Measurements from ENCODE around the gene ALOX5AP. TPM values are rescaled to one million over a fixed set of nuclear protein-coding genes. Genes with fewer than 3 reads are reported as not detected.

The ALOX5AP gene
- total RNA-seq, 1 experiment from 2014 or later = not detected

DNA sequence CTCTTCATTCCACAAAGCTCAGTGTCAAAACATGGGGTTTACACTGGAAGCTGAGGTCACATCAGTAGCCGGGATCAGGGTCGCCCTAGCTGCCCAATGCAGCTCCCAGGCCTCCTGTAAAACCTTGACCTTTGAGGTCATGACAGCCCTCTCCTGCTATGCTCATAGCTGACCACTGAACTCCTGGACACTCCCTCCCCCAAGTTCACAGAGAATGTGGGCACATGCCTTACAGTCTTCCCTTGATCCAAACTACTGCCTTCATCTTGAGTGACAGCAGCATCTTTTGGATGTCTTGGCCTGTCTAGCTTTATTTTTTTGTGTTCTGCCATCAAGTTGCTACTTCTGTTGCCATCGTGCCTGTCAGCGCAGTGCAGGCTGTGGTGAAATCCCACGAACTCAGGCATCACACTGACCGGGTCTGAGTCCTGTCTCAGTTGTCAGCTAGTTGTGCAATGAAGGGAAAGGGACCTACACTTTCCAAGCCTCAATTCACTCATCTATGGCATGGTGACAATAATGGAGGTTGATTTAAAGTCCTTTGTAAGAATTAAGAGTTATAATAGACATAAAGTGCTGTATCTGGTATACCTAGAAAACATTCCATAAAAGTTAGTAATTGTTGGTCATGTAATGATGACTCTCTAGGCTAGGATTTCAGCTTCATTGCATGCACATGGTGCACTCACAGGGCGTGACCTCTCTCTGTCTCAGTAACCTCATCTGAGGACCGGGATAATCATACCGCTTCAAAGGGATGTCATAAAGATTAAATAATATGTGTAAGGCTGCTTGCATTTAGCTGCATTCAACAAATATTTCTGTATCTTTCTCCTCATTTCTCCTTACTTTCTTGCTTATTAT lies 16.4 kb upstream of the ALOX5AP start (continued):
- TF ChIP-seq, protein P1, sequence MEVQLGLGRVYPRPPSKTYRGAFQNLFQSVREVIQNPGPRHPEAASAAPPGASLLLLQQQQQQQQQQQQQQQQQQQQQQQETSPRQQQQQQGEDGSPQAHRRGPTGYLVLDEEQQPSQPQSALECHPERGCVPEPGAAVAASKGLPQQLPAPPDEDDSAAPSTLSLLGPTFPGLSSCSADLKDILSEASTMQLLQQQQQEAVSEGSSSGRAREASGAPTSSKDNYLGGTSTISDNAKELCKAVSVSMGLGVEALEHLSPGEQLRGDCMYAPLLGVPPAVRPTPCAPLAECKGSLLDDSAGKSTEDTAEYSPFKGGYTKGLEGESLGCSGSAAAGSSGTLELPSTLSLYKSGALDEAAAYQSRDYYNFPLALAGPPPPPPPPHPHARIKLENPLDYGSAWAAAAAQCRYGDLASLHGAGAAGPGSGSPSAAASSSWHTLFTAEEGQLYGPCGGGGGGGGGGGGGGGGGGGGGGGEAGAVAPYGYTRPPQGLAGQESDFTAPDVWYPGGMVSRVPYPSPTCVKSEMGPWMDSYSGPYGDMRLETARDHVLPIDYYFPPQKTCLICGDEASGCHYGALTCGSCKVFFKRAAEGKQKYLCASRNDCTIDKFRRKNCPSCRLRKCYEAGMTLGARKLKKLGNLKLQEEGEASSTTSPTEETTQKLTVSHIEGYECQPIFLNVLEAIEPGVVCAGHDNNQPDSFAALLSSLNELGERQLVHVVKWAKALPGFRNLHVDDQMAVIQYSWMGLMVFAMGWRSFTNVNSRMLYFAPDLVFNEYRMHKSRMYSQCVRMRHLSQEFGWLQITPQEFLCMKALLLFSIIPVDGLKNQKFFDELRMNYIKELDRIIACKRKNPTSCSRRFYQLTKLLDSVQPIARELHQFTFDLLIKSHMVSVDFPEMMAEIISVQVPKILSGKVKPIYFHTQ (CRISPR knock-in tag; IDR thresholded peaks at IDR 0.05) = no peak
- TF ChIP-seq HMGA2 (CRISPR knock-in tag; IDR thresholded peaks at IDR 0.05) (no peak), ZNF263 (CRISPR knock-in tag; IDR thresholded peaks at IDR 0.05; ENCODE audit: low read depth) (no peak), ZNF232 (CRISPR knock-in tag; IDR thresholded peaks at IDR 0.05) (no peak)

DNA sequence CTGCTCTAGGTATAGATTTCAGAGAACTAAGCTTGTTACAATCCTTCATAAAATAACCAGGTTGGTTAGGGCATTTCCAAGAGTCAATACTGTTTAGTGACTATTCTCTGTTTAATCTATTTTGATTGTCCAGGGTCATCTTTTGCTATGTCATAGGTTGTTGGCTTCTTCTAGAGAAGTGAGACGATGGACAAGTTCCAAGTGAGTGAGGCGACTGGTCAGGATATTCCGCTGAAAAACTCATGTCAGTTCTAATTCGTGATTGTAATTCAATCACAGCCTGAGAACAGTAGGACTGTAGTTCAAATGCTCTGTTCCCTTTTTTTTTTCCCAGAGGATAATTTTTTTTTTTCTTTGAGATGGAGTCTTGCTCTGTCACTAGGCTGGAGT lies 15.8 kb upstream of the ALOX5AP start:
- no peak overlapping the region for H3K27ac Mint-ChIP-seq
- ATAC-seq = no peak

DNA sequence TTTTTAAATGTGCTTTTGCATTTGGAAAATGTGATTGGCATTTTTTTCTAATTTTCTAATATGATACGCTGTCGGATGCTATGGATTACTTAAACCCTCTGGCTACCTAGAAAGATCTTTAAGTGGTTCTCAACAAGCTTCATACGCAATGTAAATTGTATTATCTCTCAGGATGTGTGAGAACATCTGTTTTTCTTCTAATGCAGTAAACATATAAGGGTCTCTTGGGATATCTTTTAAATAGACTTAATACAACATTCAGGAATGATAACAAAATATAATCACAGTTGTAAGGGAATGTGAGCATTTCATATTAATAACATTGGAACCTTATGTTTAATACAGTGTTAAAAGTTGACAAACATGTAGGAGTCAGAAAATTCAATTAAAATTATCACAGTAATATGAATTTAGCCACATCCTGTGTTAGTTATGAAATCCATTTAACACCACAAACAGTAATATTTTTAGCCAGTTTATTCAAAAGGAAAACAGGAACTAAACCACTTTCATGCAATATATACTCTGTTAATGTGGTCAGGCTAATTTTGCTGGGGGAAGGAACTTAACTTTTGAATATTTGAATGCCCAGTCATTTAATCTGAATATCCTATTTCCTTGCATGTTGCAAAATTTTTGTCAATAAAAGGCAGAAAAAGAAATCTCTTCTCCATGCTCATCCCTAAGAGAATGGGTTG lies 15.0 kb upstream of the ALOX5AP start:
- no peaks in the 10 kb centered on the region for H3K27me3 Mint-ChIP-seq (ENCODE audit: low read depth)
- H3K36me3 Mint-ChIP-seq = no peaks in the 10 kb centered on the region
- ATAC-seq (no peak), DNase-seq (ENCODE audit: low spot score) (no peak)
- H3K4me3 Mint-ChIP-seq = no peak overlapping the region
- H3K27ac Mint-ChIP-seq = no peak overlapping the region
- POLR2A ChIA-PET = no interaction called here
- TF ChIP-seq, protein P2, sequence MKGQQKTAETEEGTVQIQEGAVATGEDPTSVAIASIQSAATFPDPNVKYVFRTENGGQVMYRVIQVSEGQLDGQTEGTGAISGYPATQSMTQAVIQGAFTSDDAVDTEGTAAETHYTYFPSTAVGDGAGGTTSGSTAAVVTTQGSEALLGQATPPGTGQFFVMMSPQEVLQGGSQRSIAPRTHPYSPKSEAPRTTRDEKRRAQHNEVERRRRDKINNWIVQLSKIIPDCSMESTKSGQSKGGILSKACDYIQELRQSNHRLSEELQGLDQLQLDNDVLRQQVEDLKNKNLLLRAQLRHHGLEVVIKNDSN (CRISPR knock-in tag; IDR thresholded peaks at IDR 0.05) = no peak
- TF ChIP-seq, protein P3, sequence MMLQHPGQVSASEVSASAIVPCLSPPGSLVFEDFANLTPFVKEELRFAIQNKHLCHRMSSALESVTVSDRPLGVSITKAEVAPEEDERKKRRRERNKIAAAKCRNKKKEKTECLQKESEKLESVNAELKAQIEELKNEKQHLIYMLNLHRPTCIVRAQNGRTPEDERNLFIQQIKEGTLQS (CRISPR knock-in tag; conservative IDR thresholded peaks at IDR 0.05) = no peak
- CTCF ChIA-PET = no interaction called here
- no peaks in the 10 kb centered on the region for H3K9me3 Mint-ChIP-seq
- no peaks in the 10 kb centered on the region for H3K4me1 Mint-ChIP-seq

More for the DNA sequence above, 15.8 kb upstream of the ALOX5AP start:
- DNase-seq (ENCODE audit: low spot score) = no peak
- Mint-ChIP-seq H3K9me3 (no peaks in the 10 kb centered on the region), H3K4me1 (no peaks in the 10 kb centered on the region), H3K27me3 (ENCODE audit: low read depth) (no peaks in the 10 kb centered on the region), H3K4me3 (no peak overlapping the region), H3K36me3 (no peaks in the 10 kb centered on the region)
- ChIA-PET CTCF (no interaction called here), POLR2A (no interaction called here)
- TF ChIP-seq, protein P4, sequence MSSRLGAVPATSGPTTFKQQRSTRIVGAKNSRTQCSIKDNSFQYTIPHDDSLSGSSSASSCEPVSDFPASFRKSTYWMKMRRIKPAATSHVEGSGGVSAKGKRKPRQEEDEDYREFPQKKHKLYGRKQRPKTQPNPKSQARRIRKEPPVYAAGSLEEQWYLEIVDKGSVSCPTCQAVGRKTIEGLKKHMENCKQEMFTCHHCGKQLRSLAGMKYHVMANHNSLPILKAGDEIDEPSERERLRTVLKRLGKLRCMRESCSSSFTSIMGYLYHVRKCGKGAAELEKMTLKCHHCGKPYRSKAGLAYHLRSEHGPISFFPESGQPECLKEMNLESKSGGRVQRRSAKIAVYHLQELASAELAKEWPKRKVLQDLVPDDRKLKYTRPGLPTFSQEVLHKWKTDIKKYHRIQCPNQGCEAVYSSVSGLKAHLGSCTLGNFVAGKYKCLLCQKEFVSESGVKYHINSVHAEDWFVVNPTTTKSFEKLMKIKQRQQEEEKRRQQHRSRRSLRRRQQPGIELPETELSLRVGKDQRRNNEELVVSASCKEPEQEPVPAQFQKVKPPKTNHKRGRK (CRISPR knock-in tag; IDR thresholded peaks at IDR 0.05; ENCODE audit: borderline replicate concordance) = no peak
- TF ChIP-seq RELA (CRISPR knock-in tag; IDR thresholded peaks at IDR 0.05; ENCODE audit: borderline replicate concordance) = no peak
- no peak for TF ChIP-seq SP1 (CRISPR knock-in tag; conservative IDR thresholded peaks at IDR 0.05)
- TF ChIP-seq ZNF232 (CRISPR knock-in tag; IDR thresholded peaks at IDR 0.05) = no peak
- TF ChIP-seq MXD4 (CRISPR knock-in tag; IDR thresholded peaks at IDR 0.05; ENCODE audit: borderline replicate concordance) = no peak
- TF ChIP-seq ZBTB21 (CRISPR knock-in tag; IDR thresholded peaks at IDR 0.05; ENCODE audit: borderline replicate concordance) = no peak
- no peak for TF ChIP-seq ZNF317 (CRISPR knock-in tag; IDR thresholded peaks at IDR 0.05; ENCODE audit: borderline replicate concordance, low read depth)
- no peak for TF ChIP-seq FOXP1 (CRISPR knock-in tag; IDR thresholded peaks at IDR 0.05; ENCODE audit: borderline replicate concordance)
- TF ChIP-seq TCF7 (CRISPR knock-in tag; IDR thresholded peaks at IDR 0.05; ENCODE audit: low read depth) = no peak
- TF ChIP-seq ZNF263 (CRISPR knock-in tag; IDR thresholded peaks at IDR 0.05; ENCODE audit: low read depth) = no peak
- TF ChIP-seq OVOL2 (CRISPR knock-in tag; IDR thresholded peaks at IDR 0.05; ENCODE audit: borderline replicate concordance) = no peak
- TF ChIP-seq, protein P5, sequence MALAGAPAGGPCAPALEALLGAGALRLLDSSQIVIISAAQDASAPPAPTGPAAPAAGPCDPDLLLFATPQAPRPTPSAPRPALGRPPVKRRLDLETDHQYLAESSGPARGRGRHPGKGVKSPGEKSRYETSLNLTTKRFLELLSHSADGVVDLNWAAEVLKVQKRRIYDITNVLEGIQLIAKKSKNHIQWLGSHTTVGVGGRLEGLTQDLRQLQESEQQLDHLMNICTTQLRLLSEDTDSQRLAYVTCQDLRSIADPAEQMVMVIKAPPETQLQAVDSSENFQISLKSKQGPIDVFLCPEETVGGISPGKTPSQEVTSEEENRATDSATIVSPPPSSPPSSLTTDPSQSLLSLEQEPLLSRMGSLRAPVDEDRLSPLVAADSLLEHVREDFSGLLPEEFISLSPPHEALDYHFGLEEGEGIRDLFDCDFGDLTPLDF (CRISPR knock-in tag; IDR thresholded peaks at IDR 0.05) = no peak
- TF ChIP-seq FOXJ3 (CRISPR knock-in tag; IDR thresholded peaks at IDR 0.05; ENCODE audit: borderline replicate concordance) = no peak
- TF ChIP-seq, protein P3 (CRISPR knock-in tag; conservative IDR thresholded peaks at IDR 0.05) = no peak
- no peak for TF ChIP-seq GABPB1 (CRISPR knock-in tag; IDR thresholded peaks at IDR 0.05)
- no peak for TF ChIP-seq EMX1 (CRISPR knock-in tag; IDR thresholded peaks at IDR 0.05)
- TF ChIP-seq IRF2 (CRISPR knock-in tag; IDR thresholded peaks at IDR 0.05; ENCODE audit: borderline replicate concordance, low read depth) = no peak
